Esophagus squamous epithelium (tissue), 4 donors: ENCODE results near the gene CNTN1.

Experiments used
- CTCF ChIP-seq, 6 experiments: fragments of 450-650 bp in 4 of 6; fragments of 200-600 bp in 2 of 6; sonication (generic) in 2 of 6; IDR thresholded peaks; one replicate each; pipeline ENCODE4 v1.5.1; 2016 to 2019; ENCODE audit warnings: antibody characterized with exemption in 6 of 6, mild to moderate bottlenecking in 4 of 6, moderate library complexity in 4 of 6
- POLR2A ChIP-seq, 4 donors: fragments of 450-650 bp; IDR thresholded peaks; one replicate each; pipeline ENCODE4 v1.6.1; 2017; ENCODE audit warnings: antibody characterized with exemption in 4 of 4, mild to moderate bottlenecking in 4 of 4, moderate library complexity in 3 of 4

DNA sequence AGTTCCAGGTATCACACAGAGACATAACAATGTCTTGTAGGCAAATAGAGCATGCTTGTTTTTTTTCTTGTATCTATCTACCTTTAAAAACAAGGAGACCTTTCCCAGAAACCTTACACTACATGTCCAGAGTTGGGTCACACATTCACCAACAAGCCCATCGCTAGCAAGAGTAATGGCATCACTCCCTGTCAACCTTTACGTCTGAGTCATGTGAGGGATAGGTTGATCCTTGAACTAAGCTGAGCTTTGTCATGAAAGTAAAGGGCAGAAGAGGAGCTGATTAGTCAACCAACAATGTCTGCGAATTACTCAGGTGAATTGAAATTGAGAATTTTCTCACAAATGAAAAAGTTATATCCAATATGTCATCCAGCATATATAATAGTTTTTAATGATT lies 219.4 kb downstream of the CNTN1 start:
- TF ChIP-seq CTCF (IDR thresholded peaks at IDR 0.05) (no peak), POLR2A (IDR thresholded peaks at IDR 0.05) (no peak)
